H1 (cell line): ENCODE data around the gene RBM38. TPM values are rescaled to one million over a fixed set of nuclear protein-coding genes. Genes with fewer than 3 reads are reported as not detected.

Source experiments
- CTCF ChIA-PET: fragments of 300-600 bp; sonication (Branson Sonifier 250); formaldehyde crosslinking; loops from one replicate; lab custom pipeline; 2021; ENCODE audit not compliant: partially characterized antibody; lab: Charles Lee
- POLR2A ChIA-PET: fragments of 300-600 bp; sonication (Branson Sonifier 250); formaldehyde crosslinking; loops from one replicate; lab custom pipeline; 2021; ENCODE audit warnings: inconsistent platforms; ENCODE audit not compliant: partially characterized antibody; lab: Charles Lee
- DNase-seq, 2 experiments: peaks; one replicate each; pipeline versions ENCODE4 v3.0.0 to v3.0.0-alpha.2; 2010 to 2022; ENCODE audit warnings: low spot score in 2 of 2, low read depth in 1 of 2, mixed read lengths in 1 of 2
- FAIRE-seq: peaks from 2 replicates; lab custom pipeline; 2011; peaks lifted over from hg19 to GRCh38; lab: Jason Lieb, UNC
- H2AFZ ChIP-seq: 2 replicates; pipeline ENCODE4 v1.8.1; 2012; ENCODE audit warnings: low read length, inconsistent platforms
- H2AK5ac ChIP-seq: 2 replicates; pipeline ENCODE4 v1.6.1; 2013; ENCODE audit warnings: low read depth, low read length
- H2BK120ac ChIP-seq: replicated peaks from 2 replicates; pipeline ENCODE3; 2013; ENCODE audit warnings: low read depth, low read length, inconsistent platforms
- H2BK12ac ChIP-seq: 2 replicates; pipeline ENCODE4 v1.6.1; 2013; ENCODE audit warnings: low read depth, low read length
- H2BK15ac ChIP-seq: 2 replicates; pipeline ENCODE4 v1.6.1; 2013; ENCODE audit warnings: low read length
- H2BK20ac ChIP-seq: 2 replicates; pipeline ENCODE4 v1.6.1; 2013; ENCODE audit warnings: low read length
- H2BK5ac ChIP-seq: 2 replicates; pipeline ENCODE4 v1.6.1; 2013; ENCODE audit warnings: low read depth, low read length
- H3K14ac ChIP-seq: 2 replicates; pipeline ENCODE4 v1.6.1; 2013; ENCODE audit warnings: inconsistent platforms; ENCODE audit not compliant: insufficient read length
- H3K18ac ChIP-seq: 2 replicates; pipeline ENCODE4 v1.6.1; 2013; ENCODE audit warnings: low read length; ENCODE audit errors: extremely low read depth
- H3K23ac ChIP-seq: 2 replicates; pipeline ENCODE4 v1.6.1; 2013; ENCODE audit warnings: inconsistent platforms; ENCODE audit not compliant: insufficient read length
- H3K23me2 ChIP-seq: 2 replicates; pipeline ENCODE4 v1.6.1; 2013; ENCODE audit warnings: low read depth, low read length
- H3K27ac ChIP-seq: 2 replicates; pipeline ENCODE4 v1.6.1; 2011; ENCODE audit warnings: low read depth, low read length, inconsistent platforms
- H3K27me3 ChIP-seq, 4 experiments: replicated peaks in 1 of 4; 1 replicate in 1 of 4; 2 replicates in 3 of 4; pipeline versions ENCODE4 v1.6.1 to v1.8.1; 2011 to 2013; ENCODE audit warnings: low read length in 3 of 4, mild to moderate bottlenecking in 3 of 4, inconsistent platforms in 2 of 4, mixed read lengths in 2 of 4, moderate library complexity in 1 of 4; ENCODE audit not compliant: control insufficient read depth in 3 of 4, insufficient read depth in 3 of 4; ENCODE audit errors: extremely low read depth in 1 of 4
- H3K36me3 ChIP-seq, 4 experiments: 2 replicates each; pipeline versions ENCODE4 v1.6.1 to v1.8.1; 2011 to 2013; ENCODE audit warnings: mild to moderate bottlenecking in 4 of 4, low read length in 3 of 4, moderate library complexity in 2 of 4, control low read depth in 1 of 4, inconsistent platforms in 1 of 4; ENCODE audit not compliant: insufficient read depth in 4 of 4, control insufficient read depth in 2 of 4
- H3K4ac ChIP-seq: replicated peaks from 2 replicates; pipeline ENCODE3; 2013; ENCODE audit warnings: low read length, low read depth, mixed read lengths, inconsistent platforms; ENCODE audit not compliant: insufficient read length
- H3K4me1 ChIP-seq, 4 experiments: replicated peaks in 1 of 4; 1 replicate in 1 of 4; 2 replicates in 3 of 4; pipeline versions ENCODE4 v1.6.1 to v1.8.1; 2011 to 2013; ENCODE audit warnings: low read length in 3 of 4, inconsistent platforms in 2 of 4, mixed read lengths in 1 of 4; ENCODE audit not compliant: insufficient read depth in 4 of 4, control insufficient read depth in 3 of 4
- H3K4me2 ChIP-seq, 2 experiments: 2 replicates each; pipeline versions ENCODE4 v1.6.1 to v1.8.1; 2011 to 2013; ENCODE audit warnings: low read depth in 2 of 2, low read length in 2 of 2, control low read depth in 1 of 2, inconsistent platforms in 1 of 2, mild to moderate bottlenecking in 1 of 2; ENCODE audit not compliant: insufficient read depth in 1 of 2
- H3K4me3 ChIP-seq, 4 experiments: fragments of 200-600, 300-600 bp in 1 of 4; sonication (generic), shearing (Covaris generic), sonication (Bioruptor Twin) in 1 of 4; 2 replicates each; pipeline versions ENCODE4 v1.5.1 to v1.8.1; 2011 to 2016; ENCODE audit warnings: low read length in 4 of 4, low read depth in 3 of 4, control low read depth in 2 of 4, inconsistent platforms in 2 of 4, mild to moderate bottlenecking in 2 of 4, mixed read lengths in 1 of 4, moderate library complexity in 1 of 4; ENCODE audit not compliant: insufficient read depth in 2 of 4; ENCODE audit errors: extremely low read depth in 1 of 4
- H3K56ac ChIP-seq: replicated peaks from 2 replicates; pipeline ENCODE3; 2013; ENCODE audit warnings: low read depth, mild to moderate bottlenecking, mixed read lengths, low read length, inconsistent platforms; ENCODE audit not compliant: insufficient read length
- H3K79me1 ChIP-seq: 2 replicates; pipeline ENCODE4 v1.6.1; 2013; ENCODE audit warnings: low read depth, low read length, control low read depth
- H3K79me2 ChIP-seq, 2 experiments: 2 replicates each; pipeline versions ENCODE4 v1.6.1 to v1.8.1; 2012 to 2013; ENCODE audit warnings: low read length in 2 of 2, mild to moderate bottlenecking in 2 of 2, inconsistent platforms in 1 of 2; ENCODE audit not compliant: insufficient read depth in 2 of 2, control insufficient read depth in 1 of 2
- H3K9ac ChIP-seq, 4 experiments: replicated peaks in 1 of 4; 1 replicate in 1 of 4; 2 replicates in 3 of 4; pipeline versions ENCODE4 v1.6.1 to v1.8.1; 2011 to 2013; ENCODE audit warnings: low read depth in 3 of 4, low read length in 3 of 4, control low read depth in 2 of 4, mild to moderate bottlenecking in 2 of 4, moderate library complexity in 2 of 4, inconsistent platforms in 1 of 4; ENCODE audit errors: extremely low read depth in 1 of 4
- H3K9me3 ChIP-seq, 2 experiments: 2 replicates each; pipeline versions ENCODE4 v1.6.1 to v1.8.1; 2012 to 2013; ENCODE audit warnings: mild to moderate bottlenecking in 2 of 2, moderate library complexity in 2 of 2, control low read depth in 1 of 2, inconsistent platforms in 1 of 2, low read depth in 1 of 2, low read length in 1 of 2, mixed read lengths in 1 of 2; ENCODE audit not compliant: insufficient read depth in 2 of 2
- H4K20me1 ChIP-seq, 2 experiments: replicated peaks in 1 of 2; 2 replicates each; pipeline versions ENCODE3 to v1.8.1; 2011 to 2013; ENCODE audit warnings: inconsistent platforms in 2 of 2, low read length in 2 of 2, mild to moderate bottlenecking in 1 of 2; ENCODE audit not compliant: insufficient read depth in 2 of 2, control insufficient read depth in 1 of 2
- H4K5ac ChIP-seq: 2 replicates; pipeline ENCODE4 v1.6.1; 2013; ENCODE audit warnings: low read length, low read depth, mixed read lengths, inconsistent platforms; ENCODE audit not compliant: insufficient read length
- H4K8ac ChIP-seq: 2 replicates; pipeline ENCODE4 v1.8.0; 2013; ENCODE audit warnings: mild to moderate bottlenecking, moderate library complexity, low read length, inconsistent platforms; ENCODE audit not compliant: insufficient read depth; ENCODE audit errors: extremely low read depth
- H4K91ac ChIP-seq: replicated peaks from 2 replicates; pipeline ENCODE3; 2013; ENCODE audit warnings: low read length, mixed read lengths, inconsistent platforms; ENCODE audit not compliant: insufficient read length
- KDM1A ChIP-seq: fragments of 200-600, 300-600 bp; sonication (generic); IDR thresholded peaks from 2 replicates; pipeline ENCODE4 v1.7.1; 2016; ENCODE audit warnings: mild to moderate bottlenecking, low read length, borderline replicate concordance
- POU5F1 ChIP-seq: IDR thresholded peaks from 2 replicates; pipeline ENCODE4 v1.6.1; 2011; ENCODE audit warnings: low read depth, mild to moderate bottlenecking, low read length, moderate library complexity
- RXRA ChIP-seq: IDR thresholded peaks from 2 replicates; pipeline ENCODE4 v1.6.1; 2011; ENCODE audit warnings: low read depth, mild to moderate bottlenecking, low read length, moderate library complexity; ENCODE audit not compliant: insufficient read depth
- WGBS, 2 experiments: shearing (Covaris generic) in 1 of 2; methylation state at CpG; one replicate each; pipeline versions ENCODE4 v1.1.6 to v1.1.7; 2013 to 2015; ENCODE audit warnings: low lambda C conversion rate in 2 of 2, mixed read lengths in 2 of 2, inconsistent platforms in 1 of 2, low coverage in 1 of 2, missing lambda C conversion rate in 1 of 2; ENCODE audit not compliant: insufficient replicate concordance in 2 of 2, insufficient coverage in 1 of 2, insufficient read length in 1 of 2; ENCODE audit errors: extremely low coverage in 1 of 2, missing lambda C conversion rate in 1 of 2; 5-methylcytosine and 5-hydroxymethylcytosine counted together
- polyA plus RNA-seq, 7 experiments: library from polyadenylated mRNA; depleted of rRNA in 3 of 7; stranded (reverse) in 5 of 7; unstranded in 2 of 7; fragments of >200 nt in 5 of 7; fragments of 200-250 nt in 2 of 7; gene quantifications; 1 replicate in 5 of 7; 2 replicates in 1 of 7; 4 replicates in 1 of 7; pipeline versions ENCODE4 v1.2.1 to v1.2.3, GENCODE V29; 2011 to 2013; ENCODE audit warnings: missing spikeins in 2 of 7, mixed read lengths in 2 of 7
- total RNA-seq: library from RNA; stranded (reverse); fragmentation: NEBNext Ultra II Directional; extraction: Animal tissue kit (Norgen Biotek cat#: 25700); gene quantifications from 2 replicates; pipeline ENCODE4 v1.2.1, GENCODE V29; 2021

RBM38 gene
- total and polyA plus RNA-seq, 2 of the 8 experiments (the other 6 are each of a cell fraction or from before 2014, with no cell fraction given), result 57.7 to 109 TPM

- CTCF ChIA-PET, result interaction anchor here (1.4 to 3.9 kb wide), 3 partner anchors 12 to 100 kb away, joined by 3 to 12 read pairs (median 8); no protein-coding TSS in a partner anchor
- FAIRE-seq, result no peak
- Histone ChIP-seq H2BK15ac (no peak overlapping the region), H3K18ac (no peak overlapping the region), H4K5ac (no peak overlapping the region), H2AFZ (no peak overlapping the region), H4K20me1 (peaks cover 0 to 1% of the 10 kb centered on the region in 2 experiments), H4K91ac (no peak overlapping the region), H3K36me3 (no peaks in the 10 kb centered on the region), H3K4me2 (no peak overlapping the region), H3K27ac (no peak overlapping the region)
- 80% methylated on average over 3 of the region's 3 CpGs; no CpG with 5 or more reads in 1 of the 2 experiments for WGBS, 2 experiments
- TF ChIP-seq POU5F1 (no peak), KDM1A (peak; percentile 47; the same call in 1 of the 2 replicates), RXRA (no peak)
- TF ChIP-seq, all 59 proteins: peak for 1
- Histone ChIP-seq H2BK12ac (no peak overlapping the region), H3K14ac (no peak overlapping the region), H3K79me1 (no peaks in the 10 kb centered on the region; the same call in 1 of the 2 replicates), H3K27me3 (0 out of 7 replicates have a peak, but pooled peaks cover 0 to 3% (median 0%) of the 10 kb centered on the region in 4 experiments), H2BK120ac (no peak overlapping the region), H3K9me3 (no peaks in the 10 kb centered on the region), H2AK5ac (no peak overlapping the region), H3K23ac (no peak overlapping the region), H2BK5ac (no peak overlapping the region), H3K4me3 (no peak overlapping the region), H3K4ac (no peak overlapping the region), H4K8ac (no peak overlapping the region), H3K56ac (no peak overlapping the region), H3K9ac (no peak overlapping the region), H3K4me1 (peaks cover 0 to 7% (median 5%) of the 10 kb centered on the region in 4 experiments; a peak in 5 of 7 replicates), H3K23me2 (peaks cover 2% of the 10 kb centered on the region; the same call in 1 of the 2 replicates), H3K79me2 (no peaks in the 10 kb centered on the region), H2BK20ac (no peak overlapping the region)
- DNase-seq, result no peak
- POLR2A ChIA-PET, result interaction anchor here (0.9 to 1.5 kb wide), 2 partner anchors 11 to 25 kb away, joined by 3 read pairs; no protein-coding TSS in a partner anchor
These were observed 54.6 kb downstream of the RBM38 start for GRCh38 chr20:57445774-57446173.
